HG03108 (cell line): ENCODE measurements around the gene BAMBI.

Experiments
- ATAC-seq: cut with Tn5 transposase; IDR thresholded peaks from one replicate; pipeline ENCODE4 v1.9.1; 2021; ENCODE audit warnings: moderate library complexity; ENCODE audit not compliant: unreplicated experiment

BAMBI gene

GRCh38 chr10:28704464-28705161, 27.3 kb downstream of the BAMBI start:
- ATAC-seq = no peak

- no peak for ATAC-seq
Observed at GRCh38 chr10:28705472-28705871, 28.2 kb downstream of the BAMBI start.

DNA sequence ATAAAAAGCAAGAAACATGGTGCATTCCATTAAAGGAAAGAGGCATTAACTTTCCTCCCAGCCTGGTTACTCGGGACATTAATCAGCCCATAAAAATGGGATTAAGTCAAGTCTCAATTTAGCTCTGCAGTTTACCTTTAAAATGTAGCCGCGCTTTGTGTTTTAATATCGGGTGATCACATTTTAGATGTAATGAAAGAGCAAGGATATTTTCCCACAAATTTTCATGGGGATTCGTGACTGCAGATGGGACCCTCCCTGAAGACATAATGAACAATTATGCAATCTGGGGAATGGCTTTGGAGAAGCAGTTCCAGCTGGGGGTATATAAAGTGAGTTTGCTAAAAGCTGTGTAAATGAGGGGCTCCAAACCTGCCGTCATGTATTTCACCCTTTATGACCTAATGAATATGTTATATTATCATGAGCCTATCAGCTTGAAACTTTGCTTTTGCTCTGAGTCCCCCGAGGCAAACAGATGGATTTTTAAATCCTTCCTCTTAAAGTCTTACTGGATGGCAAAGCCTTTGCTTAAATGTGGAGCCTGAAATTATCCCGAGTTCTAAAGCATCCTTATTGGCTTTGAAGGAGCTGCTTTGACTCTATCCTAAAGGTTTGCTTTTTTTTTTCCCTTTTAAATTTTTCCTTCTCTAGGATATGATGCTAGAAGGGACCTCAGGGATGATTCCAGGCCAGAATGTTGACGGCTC, 31.8 kb downstream of the BAMBI start:
- ATAC-seq = no peak

DNA sequence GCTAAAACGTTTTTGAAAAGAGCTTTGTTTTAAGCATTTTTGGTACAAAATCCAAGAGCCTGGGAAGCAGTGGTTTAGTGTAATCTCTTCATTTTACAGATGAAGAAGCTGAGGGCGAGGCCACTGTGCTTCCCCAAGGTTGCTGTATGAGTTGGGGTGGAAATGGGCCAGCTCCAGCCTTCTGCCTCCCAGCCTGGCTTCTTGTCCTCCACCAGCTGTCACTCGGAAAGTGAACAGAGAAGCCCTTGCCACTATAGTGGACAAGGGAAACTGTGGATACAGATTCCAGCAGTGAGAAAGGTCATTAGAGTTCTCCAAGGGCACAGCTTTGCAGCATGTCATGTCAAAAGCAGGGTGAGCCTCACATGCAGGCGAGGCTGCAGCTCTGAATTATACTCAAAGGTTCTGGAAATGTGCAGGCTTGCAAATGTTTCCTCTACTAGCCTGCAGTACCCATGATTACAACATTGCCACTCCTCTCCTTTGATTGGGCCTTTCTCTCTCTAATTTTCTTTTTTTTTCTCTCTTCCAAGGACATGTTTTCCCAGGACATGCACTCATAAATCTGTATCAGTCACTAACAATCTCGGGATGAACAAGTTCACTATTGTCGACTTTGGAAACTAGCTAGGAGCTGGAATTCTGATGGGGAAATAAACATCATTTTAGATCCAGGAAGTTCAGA, 33.0 kb downstream of the BAMBI start:
- no peak for ATAC-seq

- ATAC-seq = no peak
Observed at GRCh38 chr10:28711041-28711440, 33.7 kb downstream of the BAMBI start.

- ATAC-seq = no peak
Observed at GRCh38 chr10:28711776-28712175, 34.5 kb downstream of the BAMBI start.

GRCh38 chr10:28713626-28714352, 36.5 kb downstream of the BAMBI start:
- no peak for ATAC-seq

- ATAC-seq = no peak
Observed at GRCh38 chr10:28714401-28715053, 37.2 kb downstream of the BAMBI start.

GRCh38 chr10:28715246-28715645, 37.9 kb downstream of the BAMBI start:
- no peak for ATAC-seq

- ATAC-seq = no peak
Observed at GRCh38 chr10:28715757-28716156, 38.4 kb downstream of the BAMBI start.

- no peak for ATAC-seq
Observed at GRCh38 chr10:28716748-28717147, 39.4 kb downstream of the BAMBI start.

- no peak for ATAC-seq
Observed at GRCh38 chr10:28717656-28718201, 40.4 kb downstream of the BAMBI start.

- ATAC-seq = no peak
Observed at GRCh38 chr10:28719789-28720436, 42.6 kb downstream of the BAMBI start.

GRCh38 chr10:28721318-28721951, 44.1 kb downstream of the BAMBI start:
- ATAC-seq = no peak

- ATAC-seq = no peak
Observed at GRCh38 chr10:28722065-28722803, 44.9 kb downstream of the BAMBI start.

- ATAC-seq = no peak
Observed at GRCh38 chr10:28728366-28728765, 51.0 kb downstream of the BAMBI start.

DNA sequence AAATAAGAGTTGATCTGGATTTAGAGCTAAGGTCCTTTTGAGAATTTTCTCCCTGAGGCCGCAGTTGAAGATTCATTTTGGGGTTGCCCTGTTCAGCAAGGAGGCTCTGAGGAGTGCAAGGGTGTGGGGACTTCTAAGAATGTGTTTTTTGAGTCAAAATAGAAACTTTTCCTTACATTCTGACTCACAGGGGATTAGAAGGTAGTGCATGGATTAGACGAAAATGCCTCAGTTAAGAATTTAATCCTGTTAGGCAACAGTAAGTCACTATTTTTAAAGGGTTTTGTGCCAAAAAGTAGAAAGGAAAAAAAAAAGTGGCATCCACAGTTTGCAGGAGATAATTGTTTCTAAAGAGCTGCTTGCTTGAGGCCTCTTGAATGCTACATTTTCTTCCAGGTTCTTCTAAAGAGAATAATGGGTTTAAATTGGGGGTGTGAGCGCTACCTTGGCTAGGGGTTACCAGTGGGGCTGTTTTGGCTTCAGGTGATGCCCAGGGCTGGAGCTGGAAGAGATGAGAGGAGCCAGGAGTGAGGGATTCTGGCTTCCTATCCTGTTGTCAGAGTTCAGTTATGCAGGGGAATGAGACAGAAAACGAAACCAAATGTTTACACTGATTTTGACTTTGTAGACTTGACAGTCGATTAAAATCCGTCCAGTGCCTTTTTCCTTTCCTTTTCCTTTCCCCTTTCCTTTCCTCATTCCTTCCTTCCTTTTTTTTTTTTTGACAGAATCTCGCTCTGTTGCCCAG, 52.9 kb downstream of the BAMBI start:
- ATAC-seq = no peak

GRCh38 chr10:28732091-28732490, 54.8 kb downstream of the BAMBI start:
- ATAC-seq = no peak
